AG04449 (cell line): ENCODE results near the gene VEGFB.

Experiments
- CTCF ChIA-PET: fragments of 350-600 bp; formaldehyde crosslinking; extraction: SDS; loops from one replicate; lab custom pipeline; 2021; ENCODE audit warnings: antibody characterized with exemption; lab: Yijun Ruan, JAX
- POLR2A ChIA-PET: fragments of 400-600, 350-600 bp; formaldehyde crosslinking; extraction: SDS; loops from one replicate; lab custom pipeline; 2020; ENCODE audit warnings: antibody characterized with exemption, inconsistent platforms; lab: Yijun Ruan, JAX
- DNase-seq: peaks from one replicate; pipeline ENCODE4 v3.0.0-alpha.2; 2010; ENCODE audit warnings: low read depth, low spot score
- H3K4me3 ChIP-seq: 2 replicates; pipeline ENCODE4 v1.5.1; 2011; ENCODE audit warnings: low read depth, mild to moderate bottlenecking, control low read depth, low read length
- TF ChIP-seq, protein P1 (sequence below): IDR thresholded peaks from one replicate; pipeline ENCODE4 v1.5.1; 2011; ENCODE audit warnings: mild to moderate bottlenecking, moderate library complexity, low read length, control low read depth, inconsistent platforms; ENCODE audit not compliant: insufficient read depth; ENCODE audit errors: missing control alignments

Gene VEGFB

DNA sequence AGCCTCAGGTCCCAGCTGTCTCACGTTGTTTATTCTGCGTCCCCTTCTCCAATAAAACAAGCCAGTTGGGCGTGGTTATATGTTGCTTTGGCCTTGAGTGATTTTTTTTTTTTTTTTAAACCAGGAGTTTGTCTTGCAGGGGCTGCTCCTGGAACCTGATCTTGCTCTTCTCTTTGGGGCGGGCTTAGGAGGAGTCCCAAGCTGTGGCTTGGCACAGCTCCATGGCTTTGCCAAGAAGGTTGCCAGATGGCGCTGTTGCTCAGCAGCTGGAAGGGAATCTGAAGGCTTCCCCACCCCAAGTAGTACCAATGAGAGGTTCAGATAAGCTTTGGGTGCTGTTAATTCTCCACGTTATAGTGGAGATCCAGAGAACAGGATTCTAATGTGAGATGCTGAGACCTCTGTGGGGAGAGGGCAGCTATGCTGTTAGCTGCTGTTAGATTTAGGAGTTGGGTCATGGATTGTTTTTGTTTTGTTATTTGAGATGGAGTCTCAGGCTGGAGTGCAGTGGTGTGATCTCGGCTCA, 29.9 kb upstream of the VEGFB start:
- DNase-seq = peak; percentile 74
- ChIA-PET CTCF (interaction anchor here (0.8 to 11.7 kb wide), 23 partner anchors 8 to 367 kb away, joined by 3 to 305 read pairs (median 6); partner anchors contain the start of genes CATSPERZ, DNAJC4, ESRRA and FKBP2), POLR2A (interaction anchor here (0.6 to 1.6 kb wide), 7 partner anchors 9 to 96 kb away, joined by 3 to 10 read pairs (median 5); partner anchors contain the start of genes CATSPERZ, FKBP2 and STIP1)
- TF ChIP-seq, protein P1, sequence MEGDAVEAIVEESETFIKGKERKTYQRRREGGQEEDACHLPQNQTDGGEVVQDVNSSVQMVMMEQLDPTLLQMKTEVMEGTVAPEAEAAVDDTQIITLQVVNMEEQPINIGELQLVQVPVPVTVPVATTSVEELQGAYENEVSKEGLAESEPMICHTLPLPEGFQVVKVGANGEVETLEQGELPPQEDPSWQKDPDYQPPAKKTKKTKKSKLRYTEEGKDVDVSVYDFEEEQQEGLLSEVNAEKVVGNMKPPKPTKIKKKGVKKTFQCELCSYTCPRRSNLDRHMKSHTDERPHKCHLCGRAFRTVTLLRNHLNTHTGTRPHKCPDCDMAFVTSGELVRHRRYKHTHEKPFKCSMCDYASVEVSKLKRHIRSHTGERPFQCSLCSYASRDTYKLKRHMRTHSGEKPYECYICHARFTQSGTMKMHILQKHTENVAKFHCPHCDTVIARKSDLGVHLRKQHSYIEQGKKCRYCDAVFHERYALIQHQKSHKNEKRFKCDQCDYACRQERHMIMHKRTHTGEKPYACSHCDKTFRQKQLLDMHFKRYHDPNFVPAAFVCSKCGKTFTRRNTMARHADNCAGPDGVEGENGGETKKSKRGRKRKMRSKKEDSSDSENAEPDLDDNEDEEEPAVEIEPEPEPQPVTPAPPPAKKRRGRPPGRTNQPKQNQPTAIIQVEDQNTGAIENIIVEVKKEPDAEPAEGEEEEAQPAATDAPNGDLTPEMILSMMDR = peak; percentile 83
- no peak overlapping the region for H3K4me3 ChIP-seq

DNA sequence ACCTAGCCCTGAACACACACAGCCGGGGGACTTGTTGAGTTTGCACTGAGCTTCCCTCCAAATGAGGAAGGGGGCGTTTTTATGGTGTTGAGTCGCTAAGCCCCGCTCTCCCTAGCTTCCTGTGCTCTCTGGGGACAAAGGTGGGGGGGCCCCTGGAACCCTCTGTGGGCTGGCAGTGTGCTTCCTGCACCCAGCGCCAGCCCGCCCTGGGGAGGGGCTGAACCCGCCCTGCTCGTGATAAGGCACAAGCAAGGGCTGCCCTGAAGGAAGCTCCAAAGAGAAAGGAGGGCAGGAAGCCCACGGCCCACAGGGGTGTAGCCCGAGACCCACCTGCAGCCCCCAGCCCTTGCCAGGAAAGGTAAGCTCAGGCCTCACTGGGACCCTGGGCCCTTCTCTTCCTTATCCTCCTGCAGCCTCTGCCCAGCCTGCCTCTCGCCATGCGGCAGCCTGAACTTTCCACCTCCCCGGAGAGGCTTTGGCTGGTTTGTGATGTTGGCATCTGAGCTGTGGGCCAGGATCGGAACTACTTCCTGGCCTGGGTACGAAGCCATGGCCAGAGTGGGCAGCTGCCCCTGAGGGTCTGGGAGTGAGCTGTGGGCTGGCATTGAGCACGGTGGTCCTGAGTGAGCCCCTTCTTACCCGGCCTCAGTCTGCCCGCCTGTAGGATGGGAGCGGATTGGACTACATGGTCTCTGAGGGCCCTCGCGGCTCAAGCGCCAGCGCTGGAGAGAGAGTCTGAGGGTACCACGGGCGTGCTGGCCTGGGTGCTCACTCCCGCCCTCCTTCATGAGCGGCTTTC, 27.7 kb upstream of the VEGFB start, which contains the start of gene FERMT3:
TSS of gene FERMT3 (plus strand) at position 265 of the 799 bp plus-strand sequence. CDS start 644 bp downstream, outside the sequence.
- DNase-seq = no peak
- POLR2A ChIA-PET = interaction anchor here (0.7 to 1.8 kb wide), 6 partner anchors 8 to 111 kb away, joined by 3 to 6 read pairs (median 4); partner anchors contain the start of genes PLCB3, PRDX5 and TRMT112

DNA sequence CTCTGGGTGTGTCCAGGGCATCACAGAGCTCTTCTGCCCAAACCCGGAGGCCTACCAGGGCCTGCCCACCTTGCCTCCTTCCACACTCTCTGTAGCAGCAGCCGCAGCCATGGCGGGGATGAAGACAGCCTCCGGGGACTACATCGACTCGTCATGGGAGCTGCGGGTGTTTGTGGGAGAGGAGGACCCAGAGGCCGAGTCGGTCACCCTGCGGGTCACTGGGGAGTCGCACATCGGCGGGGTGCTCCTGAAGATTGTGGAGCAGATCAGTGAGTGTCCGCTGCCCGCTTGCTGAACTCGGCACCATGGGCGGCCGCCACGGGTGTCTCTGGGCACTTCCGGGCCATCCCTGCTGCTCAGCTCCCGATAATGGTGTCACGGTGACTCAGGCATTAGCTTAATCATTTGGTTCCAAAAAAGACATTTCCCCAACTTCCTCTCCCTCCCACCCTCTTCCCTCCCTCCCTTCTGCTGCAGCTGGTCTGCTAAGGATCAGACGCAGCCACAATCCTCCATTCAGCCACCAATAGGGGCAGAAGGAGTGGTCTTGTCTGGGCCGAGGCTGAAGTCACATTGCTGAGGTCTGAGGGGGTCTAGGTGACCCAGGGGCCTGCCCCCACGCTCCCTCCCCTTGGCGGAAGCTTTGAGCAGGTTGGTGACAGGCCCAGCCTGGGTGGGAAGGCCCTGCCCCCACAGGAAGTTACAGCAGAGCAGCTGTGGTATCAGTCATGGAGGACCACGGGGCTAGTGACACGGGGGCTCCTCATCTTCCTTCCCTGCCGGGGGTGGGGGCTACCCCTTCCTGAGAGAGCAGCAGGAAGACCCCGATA, 26.9 kb upstream of the VEGFB start:
- TF ChIP-seq, protein P1 = no peak
- no peak for DNase-seq
- POLR2A ChIA-PET = interaction anchor here (0.6 to 1.8 kb wide), 7 partner anchors 19 to 110 kb away, joined by 3 to 6 read pairs (median 3); partner anchors contain the start of genes PLCB3, PRDX5 and TRMT112
- CTCF ChIA-PET = interaction anchor here (0.7 to 11.7 kb wide), 15 partner anchors 8 to 147 kb away, joined by 3 to 305 read pairs (median 4); partner anchors contain the start of genes CATSPERZ, ESRRA, NUDT22 and PLCB3
- H3K4me3 ChIP-seq = no peak overlapping the region; the same call in 1 of the 2 replicates

More for the DNA sequence above, 27.7 kb upstream of the VEGFB start, which contains the start of gene FERMT3:
- CTCF ChIA-PET = interaction anchor here (0.7 to 11.7 kb wide), 16 partner anchors 10 to 148 kb away, joined by 3 to 305 read pairs (median 4); partner anchors contain the start of genes CATSPERZ, ESRRA, NUDT22 and PLCB3
- TF ChIP-seq, protein P1 = no peak
- H3K4me3 ChIP-seq = no peak within 1 kb of the TSS; the same call in 1 of the 2 replicates

DNA sequence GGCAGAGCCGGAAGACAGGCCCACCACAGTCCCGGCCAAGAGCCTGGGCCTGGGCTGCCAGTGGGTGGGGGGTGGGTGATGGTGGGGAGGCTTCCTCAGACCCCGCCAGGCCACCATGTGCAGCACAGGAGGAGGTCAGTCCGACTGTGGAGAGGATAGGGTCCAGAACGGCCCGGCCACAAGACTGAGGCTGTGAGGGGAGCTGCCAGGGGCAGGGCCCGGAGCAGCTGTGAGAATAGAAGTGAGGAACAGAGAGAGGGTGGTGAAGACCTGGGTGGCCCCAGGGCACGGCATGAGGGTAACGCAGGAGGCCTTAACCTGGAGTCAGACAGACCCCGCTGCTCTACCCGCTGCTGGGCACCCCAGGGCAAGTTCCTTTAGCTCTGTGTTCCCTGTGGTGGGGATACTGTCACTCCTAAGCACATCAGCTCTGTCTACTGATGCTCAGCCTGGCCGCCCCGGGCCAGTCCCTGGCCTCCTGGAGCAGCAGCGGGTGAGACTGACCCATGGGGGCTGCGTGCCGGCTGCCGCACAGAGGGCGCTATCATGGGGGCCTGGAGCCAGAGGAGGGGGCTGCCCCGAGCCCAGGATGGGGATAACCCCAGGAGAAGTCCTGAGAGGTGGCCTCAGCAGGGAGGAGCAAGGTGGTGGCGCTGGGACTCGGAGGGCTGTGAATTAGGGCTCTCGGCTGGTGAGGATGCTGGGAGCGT, 26.1 kb upstream of the VEGFB start:
- POLR2A ChIA-PET = interaction anchor here (0.6 to 1.8 kb wide), 5 partner anchors 18 to 61 kb away, joined by 3 to 6 read pairs (median 3); no protein-coding TSS in a partner anchor
- CTCF ChIA-PET = interaction anchor here (1.1 to 11.7 kb wide), 9 partner anchors 8 to 123 kb away, joined by 3 to 305 read pairs (median 56); partner anchors contain the start of genes CATSPERZ, ESRRA, NUDT22 and PLCB3
- no peak overlapping the region for H3K4me3 ChIP-seq
- no peak for DNase-seq
- TF ChIP-seq, protein P1 = no peak
